Dendritic cell treated with granulocyte-macrophage colony-stimulating factor and Interleukin-4, amounts not matched to agents 40 ng/mL and 50 ng/mL, for 4 days (primary cell): ENCODE results near the gene PCDHB13.
"Not testable (repeated sequence)": the region's sequence is repeated elsewhere in the genome, so short reads cannot be mapped to it uniquely, and the experiment has no call there.

Experiments used
- H3K27ac Mint-ChIP-seq: one replicate; pipeline ENCODE4 v1.8.0; 2022; ENCODE audit warnings: mild to moderate bottlenecking, mixed read lengths
- H3K27me3 Mint-ChIP-seq: one replicate; pipeline ENCODE4 v1.8.0; 2022; ENCODE audit warnings: mild to moderate bottlenecking, mixed read lengths
- H3K36me3 Mint-ChIP-seq: one replicate; pipeline ENCODE4 v1.8.0; 2022; ENCODE audit warnings: low read depth, mixed read lengths
- H3K4me1 Mint-ChIP-seq: one replicate; pipeline ENCODE4 v1.8.0; 2022; ENCODE audit warnings: low read depth, mixed read lengths
- H3K4me3 Mint-ChIP-seq: one replicate; pipeline ENCODE4 v1.8.0; 2022; ENCODE audit warnings: mild to moderate bottlenecking, moderate library complexity, mixed read lengths
- H3K9me3 Mint-ChIP-seq: one replicate; pipeline ENCODE4 v1.8.0; 2022; ENCODE audit warnings: mixed read lengths
- intact Hi-C: fragments of 100-400 bp; cut with micrococcal nuclease; formaldehyde crosslinking; loops from one replicate; pipeline ENCODE4 v1.15.0; 2022

Gene PCDHB13

GRCh38 chr5:141189131-141189530 is 24.6 kb upstream of the PCDHB13 start:
- intact Hi-C loops, H3K27ac Mint-ChIP-seq, H3K4me1 Mint-ChIP-seq, H3K4me3 Mint-ChIP-seq, H3K36me3 Mint-ChIP-seq: not testable (repeated sequence)
- peaks cover 41% of the 10 kb centered on the region for H3K27me3 Mint-ChIP-seq
- peaks cover 62% of the 10 kb centered on the region for H3K9me3 Mint-ChIP-seq

DNA sequence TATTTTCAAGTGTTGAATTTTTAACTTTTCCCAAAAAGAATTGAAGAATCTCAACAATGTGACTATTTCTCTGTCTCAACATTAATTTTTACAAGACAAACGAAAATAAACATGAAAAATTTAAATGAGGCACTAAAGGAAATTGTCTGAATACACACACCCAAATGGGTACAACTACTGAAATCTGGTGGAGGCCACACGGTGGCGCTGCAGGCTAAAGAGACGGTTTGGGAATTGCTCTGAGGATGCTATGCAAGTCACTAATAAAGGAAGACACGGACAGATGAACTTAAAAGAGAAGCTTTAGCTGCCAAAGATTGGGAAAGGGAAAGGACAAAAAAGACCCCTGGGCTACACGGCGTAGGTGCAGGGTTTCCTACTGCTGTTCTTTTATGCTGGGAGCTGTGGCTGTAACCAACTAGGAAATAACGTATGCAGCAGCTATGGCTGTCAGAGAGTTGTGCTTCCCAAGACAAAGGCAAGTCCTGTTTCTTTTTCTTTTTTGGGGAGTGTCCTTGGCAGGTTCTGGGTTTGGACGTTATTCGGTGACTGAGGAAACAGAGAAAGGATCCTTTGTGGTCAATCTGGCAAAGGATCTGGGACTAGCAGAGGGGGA is 21.5 kb upstream of the PCDHB13 start, which contains the start of gene PCDHB10:
PCDHB10 (plus strand) TSS at position 244 of the 616 bp plus-strand sequence; CDS start at position 444, 200 bp downstream.
- intact Hi-C loops = no loop called here
- Mint-ChIP-seq H3K27ac (no peak within 1 kb of the TSS), H3K4me3 (no peak within 1 kb of the TSS), H3K36me3 (no peaks in the 10 kb centered on the region), H3K9me3 (peaks cover 52% of the 10 kb centered on the region), H3K4me1 (no peaks in the 10 kb centered on the region), H3K27me3 (peaks cover 32% of the 10 kb centered on the region)

DNA sequence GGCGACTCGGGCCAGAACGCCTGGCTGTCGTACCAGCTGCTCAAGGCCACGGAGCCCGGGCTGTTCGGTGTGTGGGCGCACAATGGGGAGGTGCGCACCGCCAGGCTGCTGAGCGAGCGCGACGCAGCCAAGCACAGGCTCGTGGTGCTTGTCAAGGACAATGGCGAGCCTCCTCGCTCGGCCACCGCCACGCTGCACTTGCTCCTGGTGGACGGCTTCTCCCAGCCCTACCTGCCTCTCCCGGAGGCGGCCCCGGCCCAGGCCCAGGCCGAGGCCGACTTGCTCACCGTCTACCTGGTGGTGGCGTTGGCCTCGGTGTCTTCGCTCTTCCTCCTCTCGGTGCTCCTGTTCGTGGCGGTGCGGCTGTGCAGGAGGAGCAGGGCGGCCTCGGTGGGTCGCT is 19.4 kb upstream of the PCDHB13 start:
- not testable (repeated sequence) for H3K27ac Mint-ChIP-seq

GRCh38 chr5:141196363-141196762 is 17.4 kb upstream of the PCDHB13 start:
- Mint-ChIP-seq H3K27ac (no peak overlapping the region), H3K9me3 (peaks cover 64% of the 10 kb centered on the region), H3K36me3 (no peaks in the 10 kb centered on the region), H3K4me1 (no peaks in the 10 kb centered on the region), H3K27me3 (peaks cover 17% of the 10 kb centered on the region), H3K4me3 (no peak overlapping the region)
- intact Hi-C loops = no loop called here

More for the DNA sequence above, 19.4 kb upstream of the PCDHB13 start:
- intact Hi-C loops, H3K36me3 Mint-ChIP-seq, H3K4me3 Mint-ChIP-seq, H3K4me1 Mint-ChIP-seq: not testable (repeated sequence)
- peaks cover 19% of the 10 kb centered on the region for H3K27me3 Mint-ChIP-seq
- peaks cover 52% of the 10 kb centered on the region for H3K9me3 Mint-ChIP-seq

DNA sequence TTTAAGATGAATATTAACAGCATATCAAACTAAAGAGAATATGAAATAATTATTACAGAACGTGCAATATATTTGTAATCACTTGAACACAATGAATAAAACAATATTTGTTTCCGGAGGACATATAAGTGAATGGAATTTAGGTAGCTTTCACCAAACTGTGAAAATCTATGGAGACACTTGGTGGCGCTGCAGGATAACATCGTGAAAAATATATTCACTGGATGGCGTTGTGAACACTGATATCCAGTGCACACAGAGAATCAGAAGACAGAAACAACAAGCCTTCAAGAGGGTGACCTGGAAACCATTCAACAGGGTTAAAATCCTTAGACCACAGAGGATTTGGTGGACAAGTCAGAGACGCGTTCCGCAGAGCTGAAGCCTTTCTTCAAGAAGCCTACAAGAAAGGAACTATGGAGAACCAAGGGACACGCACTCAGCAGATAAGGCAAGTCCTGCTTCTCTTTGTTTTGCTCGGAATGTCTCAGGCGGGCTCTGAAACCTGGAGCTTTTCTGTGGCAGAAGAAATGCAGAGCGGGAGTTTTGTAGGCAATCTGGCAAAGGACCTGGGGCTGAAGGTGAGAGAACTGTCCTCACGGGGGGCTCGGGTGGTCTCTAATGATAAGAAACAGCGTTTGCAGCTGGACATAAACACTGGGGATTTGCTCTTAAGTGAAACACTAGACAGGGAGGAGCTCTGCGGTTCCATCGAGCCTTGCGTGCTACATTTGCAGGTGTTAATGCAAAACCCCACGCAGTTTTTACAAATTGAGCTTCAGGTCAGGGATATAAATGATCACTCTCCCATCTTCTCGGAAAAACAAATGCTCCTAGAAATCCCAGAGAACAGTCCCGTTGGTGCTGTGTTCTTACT is 14.1 kb upstream of the PCDHB13 start, which contains the start of gene PCDHB11:
PCDHB11 (plus strand) TSS at position 269 of the 877 bp plus-strand sequence; CDS start at position 417, 148 bp downstream.
- intact Hi-C loops = no loop called here
- Mint-ChIP-seq H3K36me3 (no peaks in the 10 kb centered on the region), H3K27ac (no peak within 1 kb of the TSS), H3K27me3 (peaks cover 11% of the 10 kb centered on the region), H3K9me3 (peaks cover 66% of the 10 kb centered on the region), H3K4me3 (no peak within 1 kb of the TSS), H3K4me1 (no peaks in the 10 kb centered on the region)

DNA sequence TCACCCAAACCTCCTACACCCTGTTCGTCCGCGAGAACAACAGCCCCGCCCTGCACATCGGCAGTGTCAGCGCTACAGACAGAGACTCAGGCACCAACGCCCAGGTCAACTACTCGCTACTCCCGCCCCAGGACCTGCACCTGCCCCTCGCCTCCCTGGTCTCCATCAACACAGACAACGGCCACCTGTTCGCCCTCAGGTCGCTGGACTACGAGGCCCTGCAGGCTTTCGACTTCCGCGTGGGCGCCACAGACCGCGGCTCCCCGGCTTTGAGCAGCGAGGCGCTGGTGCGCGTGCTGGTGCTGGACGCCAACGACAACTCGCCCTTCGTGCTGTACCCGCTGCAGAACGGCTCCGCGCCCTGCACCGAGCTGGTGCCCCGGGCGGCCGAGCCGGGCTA is 12.6 kb upstream of the PCDHB13 start:
- peaks cover 63% of the 10 kb centered on the region for H3K9me3 Mint-ChIP-seq
- H3K27me3 Mint-ChIP-seq, H3K4me3 Mint-ChIP-seq, H3K27ac Mint-ChIP-seq, intact Hi-C loops, H3K4me1 Mint-ChIP-seq, H3K36me3 Mint-ChIP-seq: not testable (repeated sequence)

- H3K4me3 Mint-ChIP-seq, H3K27ac Mint-ChIP-seq, H3K36me3 Mint-ChIP-seq, intact Hi-C loops, H3K4me1 Mint-ChIP-seq, H3K27me3 Mint-ChIP-seq: not testable (repeated sequence)
- H3K9me3 Mint-ChIP-seq = peaks cover 58% of the 10 kb centered on the region
These were observed 12.1 kb upstream of the PCDHB13 start for GRCh38 chr5:141201646-141202045.

DNA sequence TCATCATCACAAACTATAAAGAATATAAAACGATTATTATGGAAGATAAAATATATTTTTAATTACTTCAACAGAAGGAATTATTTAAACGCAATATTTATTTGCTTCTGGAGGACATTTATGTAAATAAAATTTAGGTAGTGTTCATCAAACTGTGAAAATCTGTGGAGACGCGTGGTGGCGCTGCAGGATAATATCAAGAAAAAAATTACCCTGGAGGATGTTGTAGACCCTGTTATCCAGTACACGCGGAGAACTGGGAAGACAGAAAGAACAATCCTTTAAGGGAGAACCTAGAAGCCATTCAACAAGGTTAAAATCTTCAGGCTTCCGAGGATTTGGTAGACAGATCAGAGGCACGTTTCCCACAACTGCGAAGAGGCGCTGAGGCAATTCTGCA is 5.2 kb upstream of the PCDHB13 start, which contains the start of gene PCDHB12:
PCDHB12 (plus strand) TSS at position 242 of the 400 bp plus-strand sequence. CDS start 189 bp downstream, outside the sequence.
- Mint-ChIP-seq H3K27me3 (peaks cover 27% of the 10 kb centered on the region), H3K9me3 (peaks cover 27% of the 10 kb centered on the region), H3K4me1 (no peaks in the 10 kb centered on the region), H3K27ac (no peak within 1 kb of the TSS), H3K4me3 (no peak within 1 kb of the TSS), H3K36me3 (no peaks in the 10 kb centered on the region)
- intact Hi-C loops = no loop called here

DNA sequence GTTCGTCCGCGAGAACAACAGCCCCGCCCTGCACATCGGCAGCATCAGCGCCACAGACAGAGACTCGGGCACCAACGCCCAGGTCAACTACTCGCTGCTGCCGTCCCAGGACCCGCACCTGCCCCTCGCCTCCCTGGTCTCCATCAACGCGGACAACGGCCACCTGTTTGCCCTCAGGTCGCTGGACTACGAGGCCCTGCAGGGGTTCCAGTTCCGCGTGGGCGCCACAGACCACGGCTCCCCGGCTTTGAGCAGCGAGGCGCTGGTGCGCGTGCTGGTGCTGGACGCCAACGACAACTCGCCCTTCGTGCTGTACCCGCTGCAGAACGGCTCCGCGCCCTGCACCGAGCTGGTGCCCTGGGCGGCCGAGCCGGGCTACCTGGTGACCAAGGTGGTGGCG is 3.4 kb upstream of the PCDHB13 start:
- intact Hi-C loops, H3K4me1 Mint-ChIP-seq, H3K36me3 Mint-ChIP-seq, H3K27ac Mint-ChIP-seq, H3K4me3 Mint-ChIP-seq: not testable (repeated sequence)
- Mint-ChIP-seq H3K27me3 (peaks cover 37% of the 10 kb centered on the region), H3K9me3 (peaks cover 36% of the 10 kb centered on the region)

- intact Hi-C loops, H3K27ac Mint-ChIP-seq, H3K4me3 Mint-ChIP-seq, H3K36me3 Mint-ChIP-seq, H3K4me1 Mint-ChIP-seq: not testable (repeated sequence)
- peaks cover 41% of the 10 kb centered on the region for H3K9me3 Mint-ChIP-seq
- H3K27me3 Mint-ChIP-seq = peaks cover 41% of the 10 kb centered on the region
These were observed 2.9 kb upstream of the PCDHB13 start for GRCh38 chr5:141210849-141211248.

- H3K27ac Mint-ChIP-seq, H3K4me3 Mint-ChIP-seq, H3K4me1 Mint-ChIP-seq, intact Hi-C loops, H3K36me3 Mint-ChIP-seq: not testable (repeated sequence)
- H3K9me3 Mint-ChIP-seq = peaks cover 45% of the 10 kb centered on the region
- H3K27me3 Mint-ChIP-seq = peaks cover 39% of the 10 kb centered on the region
These were observed 864 bp downstream of the PCDHB13 start for GRCh38 chr5:141214583-141214982.

GRCh38 chr5:141215504-141215903 is 1.8 kb downstream of the PCDHB13 start:
- intact Hi-C loops, H3K27ac Mint-ChIP-seq, H3K4me3 Mint-ChIP-seq, H3K4me1 Mint-ChIP-seq, H3K36me3 Mint-ChIP-seq: not testable (repeated sequence)
- Mint-ChIP-seq H3K27me3 (peaks cover 32% of the 10 kb centered on the region), H3K9me3 (peaks cover 44% of the 10 kb centered on the region)

DNA sequence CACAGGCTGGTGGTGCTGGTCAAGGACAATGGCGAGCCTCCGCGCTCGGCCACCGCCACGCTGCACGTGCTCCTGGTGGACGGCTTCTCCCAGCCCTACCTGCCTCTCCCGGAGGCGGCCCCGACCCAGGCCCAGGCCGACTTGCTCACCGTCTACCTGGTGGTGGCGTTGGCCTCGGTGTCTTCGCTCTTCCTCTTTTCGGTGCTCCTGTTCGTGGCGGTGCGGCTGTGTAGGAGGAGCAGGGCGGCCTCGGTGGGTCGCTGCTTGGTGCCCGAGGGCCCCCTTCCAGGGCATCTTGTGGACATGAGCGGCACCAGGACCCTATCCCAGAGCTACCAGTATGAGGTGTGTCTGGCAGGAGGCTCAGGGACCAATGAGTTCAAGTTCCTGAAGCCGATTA is 2.3 kb downstream of the PCDHB13 start:
- intact Hi-C loops, H3K4me3 Mint-ChIP-seq, H3K27ac Mint-ChIP-seq, H3K4me1 Mint-ChIP-seq, H3K36me3 Mint-ChIP-seq: not testable (repeated sequence)
- peaks cover 29% of the 10 kb centered on the region for H3K27me3 Mint-ChIP-seq
- H3K9me3 Mint-ChIP-seq = peaks cover 38% of the 10 kb centered on the region

GRCh38 chr5:141223112-141223783 is 9.5 kb downstream of the PCDHB13 start, which contains the start of gene PCDHB14:
Gene PCDHB14 (plus strand): TSS chr5:141223343. CDS start chr5:141223506, 163 bp downstream.
- Mint-ChIP-seq H3K27me3 (peaks cover 28% of the 10 kb centered on the region), H3K27ac (no peak within 1 kb of the TSS), H3K36me3 (no peaks in the 10 kb centered on the region), H3K9me3 (peaks cover 27% of the 10 kb centered on the region), H3K4me3 (no peak within 1 kb of the TSS), H3K4me1 (no peaks in the 10 kb centered on the region)
- intact Hi-C loops = no loop called here
